GM20431 (cell line): Measurements from ENCODE around the gene RASGRF2.

Experiments used
- in situ Hi-C: fragments of 300-500 bp; cut with MseI, MboI; formaldehyde crosslinking; loops from one replicate; pipeline ENCODE4 v1.15.0; 2020; ENCODE audit warnings: low sequenced_read_pairs; ENCODE audit not compliant: unreplicated experiment

Gene RASGRF2

DNA sequence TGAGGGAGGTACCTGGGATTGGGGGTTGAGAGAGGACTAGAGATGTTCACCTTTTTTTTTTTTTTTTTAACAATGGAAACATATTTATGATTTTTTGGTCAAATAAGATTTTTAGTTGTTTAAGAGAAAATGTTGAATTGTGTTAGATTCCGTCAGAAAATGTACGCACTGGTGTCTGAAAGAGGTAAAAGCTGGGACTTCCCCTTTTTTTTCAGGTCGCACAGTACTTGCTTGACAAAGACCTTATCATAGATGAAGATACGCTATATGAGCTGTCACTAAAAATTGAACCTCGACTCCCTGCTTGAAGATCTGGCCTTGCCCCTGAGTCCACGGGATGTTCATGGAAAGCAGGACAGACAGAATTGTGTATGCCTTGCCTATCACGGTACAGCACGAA, 265.3 kb downstream of the RASGRF2 start:
- in situ Hi-C loops, result no loop called here

DNA sequence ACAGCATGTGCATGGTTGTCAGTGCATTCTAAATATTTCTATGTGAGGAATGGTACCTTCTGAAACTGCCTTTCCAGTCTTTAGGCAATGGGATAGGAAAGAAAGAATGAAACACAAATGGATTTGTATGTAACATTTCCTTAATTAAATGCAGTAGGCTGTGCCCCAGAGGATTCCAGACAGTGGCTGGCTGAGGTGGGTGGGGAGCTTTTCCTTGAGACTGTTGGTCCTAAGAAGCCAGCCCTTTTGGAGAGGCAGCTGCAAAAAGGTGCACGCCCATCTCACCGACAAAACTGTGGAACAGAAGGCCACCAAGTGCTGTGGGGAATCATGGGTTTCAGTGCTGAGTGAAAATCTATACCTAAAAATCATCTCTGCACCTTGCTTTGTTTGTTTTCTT, 266.1 kb downstream of the RASGRF2 start:
- in situ Hi-C loops, result no loop called here

DNA sequence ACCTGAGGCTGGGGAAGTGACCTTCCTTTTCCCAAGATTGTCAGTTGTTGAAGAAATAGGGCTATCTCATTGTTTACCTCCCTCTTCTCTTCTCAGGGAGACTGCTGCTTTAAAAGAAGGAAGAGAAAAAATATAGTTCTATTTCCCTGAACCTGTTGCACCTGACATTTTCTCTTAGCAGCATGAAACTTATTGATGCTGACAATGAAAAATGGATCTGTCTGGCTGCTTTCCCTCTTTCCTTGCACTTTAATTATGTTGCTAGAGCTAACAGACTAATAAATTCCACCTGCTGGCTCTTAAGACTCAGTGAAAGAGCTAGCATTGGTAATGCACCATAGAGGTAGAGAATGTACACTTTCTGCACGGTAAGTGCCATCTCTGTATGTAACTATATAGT, 266.8 kb downstream of the RASGRF2 start:
- in situ Hi-C loops, result no loop called here

DNA sequence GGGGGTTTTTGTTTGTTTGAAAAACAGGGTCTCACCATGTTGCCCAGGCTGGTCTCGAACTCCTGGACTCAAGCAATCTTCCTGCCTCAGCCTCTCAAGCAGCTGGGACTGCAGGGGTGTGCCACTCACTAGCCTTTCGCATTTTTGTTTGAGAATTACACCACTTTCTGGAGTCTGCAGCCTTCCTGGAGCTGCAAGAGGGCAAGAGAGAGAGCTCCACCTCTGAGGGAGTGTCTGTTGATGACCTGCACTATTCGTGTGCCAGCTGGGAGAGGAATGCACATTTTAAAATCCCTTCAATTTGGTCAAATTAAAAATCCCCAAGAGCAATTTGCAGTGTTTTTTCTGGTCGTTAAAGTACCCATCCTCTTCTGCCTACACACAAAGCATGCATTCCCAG, 267.9 kb downstream of the RASGRF2 start:
- in situ Hi-C loops, result no loop called here

DNA sequence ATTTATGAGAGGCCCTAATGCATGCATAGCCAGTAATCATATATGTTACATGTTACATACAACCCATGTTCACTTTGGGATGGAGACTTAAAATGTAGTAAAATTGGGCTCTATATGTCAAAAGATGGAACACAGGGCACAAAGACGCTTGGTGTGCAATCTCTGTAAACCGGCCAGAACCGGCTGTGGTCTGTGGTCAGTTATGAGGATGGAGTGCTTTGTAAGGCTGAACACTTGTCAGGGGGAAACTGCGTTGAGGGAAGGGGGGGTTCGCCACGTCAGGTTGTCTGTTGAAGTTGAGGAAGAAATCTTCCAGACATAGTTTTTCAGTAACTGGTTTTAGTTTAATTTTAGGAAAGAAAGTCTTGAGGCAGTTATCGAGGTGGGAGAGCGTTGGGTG, 270.3 kb downstream of the RASGRF2 start:
- in situ Hi-C loops, result no loop called here

DNA sequence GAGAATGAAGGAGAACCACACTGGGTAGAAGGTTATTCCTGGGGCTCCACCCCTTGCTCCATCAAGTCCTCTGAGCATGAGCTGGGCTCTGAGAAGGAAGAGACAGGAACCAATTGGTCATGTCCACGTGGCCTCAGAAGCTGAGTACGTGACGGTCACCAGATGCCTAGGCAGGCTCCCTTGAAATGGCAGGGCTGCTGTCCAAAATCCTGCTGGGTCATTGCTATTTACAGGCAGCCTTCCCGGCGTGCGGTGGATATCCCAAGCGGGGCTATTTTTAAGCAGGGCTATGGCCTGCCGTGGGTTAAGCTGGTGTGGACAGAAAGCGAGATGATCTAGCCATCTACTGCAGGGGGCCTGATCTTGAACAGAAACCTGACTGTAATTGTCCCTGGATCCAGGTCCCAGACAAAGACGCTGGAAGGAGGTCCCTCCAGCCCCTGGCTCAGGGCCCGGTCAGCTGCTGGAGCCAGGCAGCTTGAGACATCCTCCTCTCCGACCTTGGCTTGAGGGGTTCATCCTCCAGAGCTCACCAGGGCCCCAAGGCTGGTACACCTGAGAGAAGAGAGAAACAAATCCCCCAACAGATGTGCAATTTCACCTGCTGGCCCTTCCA, 272.4 kb downstream of the RASGRF2 start:
- in situ Hi-C loops, result no loop called here

DNA sequence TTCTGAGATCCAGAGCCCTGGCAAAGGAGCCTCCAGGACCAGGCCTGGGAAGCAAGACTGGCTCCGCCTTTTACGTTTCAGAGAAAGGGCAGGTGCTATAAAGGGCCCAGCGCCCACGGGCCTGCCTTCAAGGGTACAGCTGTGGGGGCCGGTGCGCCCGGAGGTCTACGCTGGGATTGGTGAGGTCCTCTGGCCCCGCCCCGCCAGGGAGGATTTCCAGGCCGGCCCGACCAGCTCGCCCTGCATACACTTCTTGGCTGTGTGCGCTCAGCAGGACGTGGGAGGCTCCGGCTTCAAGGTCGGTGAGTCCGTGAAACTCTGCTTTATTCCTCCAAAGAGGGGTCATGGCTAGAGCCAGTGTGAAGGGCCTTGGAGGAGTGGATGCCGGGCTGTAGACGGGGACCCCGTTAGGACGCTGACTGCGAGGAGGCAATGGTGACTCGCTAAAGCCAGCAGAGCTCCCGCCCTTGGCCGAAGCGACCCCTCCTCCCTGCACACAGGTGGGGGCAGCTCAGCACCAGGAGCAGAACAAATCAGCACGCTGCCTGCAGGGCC, 273.0 kb downstream of the RASGRF2 start, which contains the start of gene CKMT2:
Gene CKMT2, plus strand, starts transcription at position 243 of the 555 bp plus-strand sequence. CDS start 17,811 bp downstream, outside the sequence.
- in situ Hi-C loops, result no loop called here

DNA sequence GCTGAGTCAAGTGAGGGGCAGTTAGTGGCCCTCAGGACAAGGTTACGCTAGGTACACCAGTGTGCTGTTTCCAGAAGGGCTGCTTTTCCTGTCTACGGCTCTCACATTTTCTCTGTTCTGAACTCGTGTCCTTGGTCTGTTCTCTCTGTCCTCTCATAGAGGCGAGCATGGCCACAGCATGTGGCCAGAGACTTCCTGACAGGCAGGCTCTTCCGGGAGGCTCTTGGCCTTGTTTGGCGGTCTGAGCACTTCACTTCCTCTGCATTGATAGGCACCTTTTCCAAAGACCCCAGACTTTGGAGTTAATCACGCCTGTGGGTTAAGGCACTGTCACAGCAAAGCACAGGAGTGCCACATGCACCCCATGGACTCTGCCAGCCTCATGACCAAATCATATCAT, 274.1 kb downstream of the RASGRF2 start:
- in situ Hi-C loops, result no loop called here

DNA sequence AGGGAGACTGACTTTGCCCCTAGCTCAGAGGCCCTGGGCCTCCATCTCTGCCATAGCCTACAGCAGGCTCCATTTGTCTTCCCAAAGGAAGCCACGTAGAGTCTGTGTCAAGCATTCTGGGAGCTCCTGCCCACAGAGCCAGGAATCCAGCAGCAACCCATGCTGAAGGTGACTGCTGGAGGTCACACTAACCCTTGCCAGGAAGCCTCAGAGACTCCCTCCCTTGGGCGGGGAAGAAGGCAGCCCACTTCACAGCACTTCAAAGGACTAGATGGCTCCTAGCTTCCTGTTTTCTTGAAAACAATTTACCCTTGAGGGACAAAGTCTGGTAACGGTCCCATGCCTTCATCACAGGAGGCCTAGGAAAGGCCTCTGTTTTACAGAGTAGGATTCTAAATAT, 274.6 kb downstream of the RASGRF2 start:
- in situ Hi-C loops, result no loop called here

DNA sequence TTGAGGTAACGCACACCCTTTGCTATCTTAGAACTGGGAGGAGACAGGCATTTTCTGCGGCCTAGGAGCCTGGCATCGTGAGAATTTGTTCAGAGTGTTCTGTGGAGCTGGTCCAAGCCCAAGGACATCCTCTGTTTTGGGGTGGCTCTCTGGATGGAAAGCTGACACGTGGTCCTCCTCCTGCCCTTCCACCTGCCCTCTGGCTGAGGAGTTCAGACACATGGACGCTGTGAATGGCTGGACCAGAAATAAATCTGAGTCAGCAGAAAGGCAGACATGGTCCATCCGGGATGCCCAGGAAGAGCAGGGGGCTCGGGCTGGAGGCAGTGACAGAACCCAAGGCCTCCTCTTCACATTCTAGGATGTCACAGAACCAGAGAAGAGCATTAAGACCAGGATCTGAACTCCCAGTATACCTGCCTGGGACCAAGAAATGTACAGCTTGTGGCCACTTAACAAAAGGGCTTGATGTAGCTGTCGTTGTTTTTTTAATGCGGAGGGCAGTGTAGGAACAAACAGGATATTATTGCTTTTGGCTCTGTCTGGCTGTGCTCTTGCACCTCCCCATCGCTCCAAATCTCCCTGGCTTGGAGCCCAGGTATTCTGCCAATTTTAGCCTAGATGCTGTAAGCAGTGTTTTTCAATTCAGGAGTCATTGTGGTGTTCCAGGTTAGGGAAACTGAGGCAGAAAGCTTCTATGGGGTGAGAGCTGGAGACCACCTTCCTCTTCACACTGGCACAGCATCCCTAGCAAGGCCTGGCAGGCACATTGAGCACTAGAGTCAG, 275.3 kb downstream of the RASGRF2 start:
- in situ Hi-C loops, result no loop called here

DNA sequence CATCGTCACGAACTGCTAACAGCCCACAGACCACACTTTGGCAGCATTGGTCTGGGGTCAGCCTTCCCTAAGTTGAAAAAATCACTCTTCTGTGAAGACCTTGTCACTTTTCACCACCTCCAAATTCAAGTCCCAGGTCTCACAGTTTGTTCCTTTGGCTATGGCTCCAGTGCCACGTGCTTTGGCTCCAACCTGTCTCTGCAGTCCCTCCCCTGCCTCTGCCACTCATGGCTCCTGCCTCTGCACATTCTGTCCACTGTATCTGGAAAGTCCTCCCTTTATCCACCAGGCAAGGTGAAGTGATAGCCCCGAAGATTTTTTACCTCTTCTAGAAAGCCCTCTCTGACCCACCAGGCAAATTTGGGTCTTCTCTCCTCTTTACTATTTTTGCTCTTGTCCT, 278.3 kb downstream of the RASGRF2 start:
- in situ Hi-C loops, result no loop called here

DNA sequence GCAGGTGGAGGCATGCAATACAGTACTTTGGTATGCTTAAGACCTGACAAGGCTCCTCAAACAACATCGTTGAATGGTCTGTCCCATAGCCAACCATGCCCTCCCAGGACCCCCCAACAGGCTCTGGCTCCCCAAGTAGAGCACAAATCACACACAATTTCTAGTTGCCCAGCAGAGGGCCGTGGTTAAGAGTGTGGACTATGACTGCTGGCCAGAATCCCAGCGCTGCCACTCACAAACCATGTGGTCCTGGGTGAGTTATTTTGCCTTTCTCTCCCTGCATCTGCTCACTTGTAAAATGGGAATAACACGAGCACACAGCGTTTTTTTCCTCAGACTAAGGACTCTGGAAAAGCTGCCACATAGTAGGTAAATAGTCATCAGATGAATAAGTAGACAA, 279.4 kb downstream of the RASGRF2 start:
- in situ Hi-C loops, result no loop called here

DNA sequence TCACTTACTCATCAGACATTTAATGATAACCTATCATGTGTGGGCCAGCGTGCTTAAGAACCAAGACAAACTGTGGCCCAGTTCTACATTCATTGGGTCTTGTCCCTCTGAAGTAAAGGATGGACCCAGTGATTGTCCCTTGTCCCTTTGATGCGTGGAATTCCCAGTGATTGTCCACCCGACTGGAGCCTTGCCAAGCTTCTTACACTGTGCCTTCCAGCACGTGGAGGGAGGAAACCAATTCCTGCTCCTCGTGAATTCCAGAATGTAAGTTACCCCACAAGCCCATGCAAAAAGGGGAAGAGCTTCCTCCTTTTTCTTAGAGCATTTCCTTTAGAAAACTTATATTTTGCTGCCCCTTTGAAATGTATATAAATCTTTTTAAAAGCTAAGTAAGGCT, 280.8 kb downstream of the RASGRF2 start:
- in situ Hi-C loops, result no loop called here

DNA sequence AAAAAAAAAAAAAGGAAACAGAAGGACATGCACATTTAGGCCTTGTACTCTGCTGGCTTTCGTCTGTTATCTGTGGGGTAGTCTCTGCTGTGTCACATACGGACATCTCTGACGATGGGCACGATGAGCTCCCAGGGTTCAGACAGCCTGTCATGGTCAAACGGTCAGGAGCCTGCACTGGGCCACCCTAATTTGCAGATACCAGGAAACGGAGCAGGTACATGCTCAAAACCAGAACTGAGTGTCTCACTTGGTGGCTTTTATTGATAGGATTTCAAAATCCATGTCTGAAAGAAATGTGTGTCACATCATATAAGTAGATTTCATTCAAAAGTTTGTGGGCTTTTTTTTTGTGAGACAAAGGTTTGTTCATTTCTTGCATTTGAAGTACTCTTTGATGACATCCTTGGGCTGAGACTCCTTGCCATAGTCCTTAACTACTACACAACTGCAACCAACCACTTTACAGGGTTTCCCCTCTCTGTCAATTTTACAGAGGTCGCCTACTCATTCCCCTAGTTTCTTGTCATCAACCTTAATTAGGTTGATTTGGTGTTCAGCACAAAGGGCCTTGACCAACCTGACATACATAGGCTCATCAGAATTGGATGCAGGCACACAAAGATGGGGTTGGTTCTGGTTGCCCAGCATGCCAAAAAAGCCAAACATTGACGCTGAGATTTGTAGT, 281.9 kb downstream of the RASGRF2 start:
- in situ Hi-C loops, result no loop called here

DNA sequence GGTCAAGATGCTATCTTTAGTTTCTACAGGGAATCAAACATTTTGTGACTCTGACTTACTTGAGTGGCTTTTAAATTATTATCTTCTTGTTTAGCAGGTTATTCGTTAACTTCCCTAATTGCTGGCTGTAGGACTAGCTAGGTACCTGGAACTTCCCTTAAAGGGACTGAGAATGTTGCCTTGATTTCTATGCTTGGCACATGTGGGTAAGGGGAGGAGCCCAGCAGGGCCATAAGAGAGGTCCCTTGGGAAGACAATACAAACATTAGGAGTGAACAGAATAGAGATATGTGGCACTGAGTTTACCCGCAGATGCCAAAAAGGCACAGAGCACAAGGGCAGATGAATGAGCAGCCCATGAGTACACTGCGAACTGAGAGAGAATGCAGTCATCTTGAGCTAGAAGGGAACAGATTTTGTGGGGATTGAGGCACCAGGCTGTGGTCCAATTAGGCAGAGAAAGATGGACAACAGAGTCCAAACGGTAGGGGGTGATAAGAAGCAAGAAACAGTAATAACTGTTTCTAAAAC, 282.8 kb downstream of the RASGRF2 start:
- in situ Hi-C loops, result no loop called here

DNA sequence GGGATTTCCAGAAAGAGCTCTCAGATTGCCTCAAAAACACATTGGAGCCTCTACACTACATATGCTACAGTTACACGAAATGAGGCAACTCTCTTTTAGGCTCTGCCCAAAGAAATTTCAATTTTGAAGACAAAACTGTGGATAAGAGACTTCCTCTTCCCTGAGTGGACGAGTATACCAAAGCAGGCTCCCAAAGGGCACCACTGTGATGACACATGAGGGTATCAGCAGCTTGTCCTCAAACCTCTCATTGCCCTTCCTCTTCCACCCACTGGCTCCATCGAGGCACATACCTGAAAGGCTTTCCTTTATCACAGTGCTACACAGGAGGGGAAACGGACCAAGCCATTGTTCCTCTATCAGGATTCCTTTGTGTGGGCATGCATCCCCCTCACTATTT, 284.3 kb downstream of the RASGRF2 start:
- in situ Hi-C loops, result no loop called here

DNA sequence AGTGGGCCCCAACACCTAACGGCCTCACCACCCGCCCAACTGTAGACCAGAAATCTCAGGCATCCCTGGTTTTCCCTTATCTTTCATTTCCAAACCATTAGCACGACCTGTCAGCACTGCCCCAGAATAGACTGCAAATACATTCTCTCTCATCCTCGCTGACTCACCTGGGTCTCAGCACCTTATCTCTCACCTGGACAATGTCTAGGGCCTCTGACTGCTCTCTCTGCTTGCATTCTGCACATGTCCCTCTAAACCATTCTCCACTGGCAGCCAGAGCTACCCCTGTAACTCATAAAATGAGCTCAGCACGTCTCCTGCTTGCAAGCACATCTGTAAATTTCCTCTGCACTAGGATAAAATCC, 285.7 kb downstream of the RASGRF2 start:
- in situ Hi-C loops, result no loop called here

DNA sequence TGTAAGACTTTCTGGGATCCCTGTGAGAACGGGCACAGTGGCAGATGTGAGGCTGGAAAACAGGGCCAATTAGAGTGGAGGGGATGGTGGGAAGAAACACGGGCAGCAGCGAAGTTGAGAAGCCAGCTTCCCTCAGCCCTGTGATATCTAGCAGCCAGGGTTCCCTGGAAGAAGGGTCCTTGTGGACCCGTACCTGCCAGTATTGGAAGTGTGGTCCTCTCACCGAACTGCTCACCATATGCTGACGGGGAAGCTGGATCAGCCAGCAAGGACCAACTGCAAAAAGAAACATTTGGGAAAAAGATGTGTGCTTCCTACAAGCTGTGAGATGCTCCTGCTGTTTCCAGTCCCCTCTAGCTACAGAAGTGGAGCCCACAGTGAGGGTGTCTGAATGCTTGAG, 286.5 kb downstream of the RASGRF2 start:
- in situ Hi-C loops, result no loop called here

DNA sequence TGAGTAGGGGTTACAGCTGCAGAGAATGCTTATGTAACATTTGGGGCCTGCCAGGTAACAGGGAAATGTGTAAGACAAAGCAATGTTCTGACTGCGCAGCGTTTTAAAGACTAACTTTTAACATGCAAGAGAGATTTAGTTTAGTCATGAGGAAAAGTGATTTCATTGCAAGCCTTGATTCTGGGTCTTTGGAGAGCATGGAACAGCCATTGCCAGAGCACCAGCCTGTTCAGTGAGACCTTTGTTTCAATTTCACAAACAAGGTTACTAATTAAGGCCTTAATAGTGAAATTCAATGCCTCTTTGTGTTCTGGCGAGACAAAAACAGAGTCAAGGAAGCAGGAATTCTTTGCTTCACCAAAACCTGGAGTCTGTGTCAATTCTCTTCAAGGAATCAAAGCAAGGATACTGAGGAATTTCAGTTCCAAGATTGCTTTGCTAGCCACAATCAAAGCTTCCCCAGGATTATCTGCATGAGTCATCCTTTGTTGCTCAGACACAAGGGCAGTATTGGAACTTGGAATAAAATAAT, 287.3 kb downstream of the RASGRF2 start:
- in situ Hi-C loops, result no loop called here

DNA sequence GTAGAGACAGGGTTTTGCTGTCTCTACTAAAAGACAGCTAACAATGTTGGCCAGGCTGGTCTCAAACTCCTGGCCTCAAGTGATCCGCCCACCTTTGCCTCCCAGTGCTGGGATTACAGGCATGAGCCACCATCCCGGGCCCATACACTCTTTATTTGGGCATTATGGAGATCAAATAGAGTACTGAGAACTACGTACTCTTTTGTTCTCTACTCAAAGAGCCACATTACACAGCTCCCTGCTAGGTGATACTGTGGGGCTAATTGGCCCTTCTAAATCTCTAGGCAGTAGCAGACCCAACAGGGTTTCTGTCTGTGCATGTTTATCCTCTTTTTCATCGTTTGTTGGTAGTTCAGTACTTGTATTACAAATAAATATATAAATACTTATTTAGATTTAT, 289.1 kb downstream of the RASGRF2 start:
- in situ Hi-C loops, result no loop called here

DNA sequence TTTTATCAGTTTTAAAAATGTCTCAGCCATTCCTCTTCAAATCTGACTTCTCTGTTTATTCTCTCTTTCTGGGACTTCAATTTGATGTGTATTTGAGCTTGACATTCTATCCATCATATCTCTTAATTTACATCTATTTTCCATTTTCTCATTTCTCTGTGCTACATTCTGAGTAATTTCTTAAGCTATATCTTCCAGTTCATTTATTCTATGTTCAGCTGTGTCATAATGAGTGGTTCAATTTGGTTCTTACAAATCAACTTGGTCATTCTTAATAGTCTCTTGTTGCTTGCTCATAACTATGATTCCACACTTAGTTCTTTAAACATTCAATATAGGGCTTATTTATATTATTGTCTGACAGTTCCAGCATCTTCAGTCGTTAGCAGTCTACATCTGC, 289.8 kb downstream of the RASGRF2 start:
- in situ Hi-C loops, result no loop called here
